GM21786 (cell line): ENCODE measurements around the gene MORC1.
"Not testable (repeated sequence)": the region's sequence is repeated elsewhere in the genome, so short reads cannot be mapped to it uniquely, and the experiment has no call there.

Experiments used
- ATAC-seq: cut with Tn5 transposase; IDR thresholded peaks from one replicate; pipeline ENCODE4 v1.9.1; 2021; ENCODE audit not compliant: unreplicated experiment

The MORC1 gene

DNA sequence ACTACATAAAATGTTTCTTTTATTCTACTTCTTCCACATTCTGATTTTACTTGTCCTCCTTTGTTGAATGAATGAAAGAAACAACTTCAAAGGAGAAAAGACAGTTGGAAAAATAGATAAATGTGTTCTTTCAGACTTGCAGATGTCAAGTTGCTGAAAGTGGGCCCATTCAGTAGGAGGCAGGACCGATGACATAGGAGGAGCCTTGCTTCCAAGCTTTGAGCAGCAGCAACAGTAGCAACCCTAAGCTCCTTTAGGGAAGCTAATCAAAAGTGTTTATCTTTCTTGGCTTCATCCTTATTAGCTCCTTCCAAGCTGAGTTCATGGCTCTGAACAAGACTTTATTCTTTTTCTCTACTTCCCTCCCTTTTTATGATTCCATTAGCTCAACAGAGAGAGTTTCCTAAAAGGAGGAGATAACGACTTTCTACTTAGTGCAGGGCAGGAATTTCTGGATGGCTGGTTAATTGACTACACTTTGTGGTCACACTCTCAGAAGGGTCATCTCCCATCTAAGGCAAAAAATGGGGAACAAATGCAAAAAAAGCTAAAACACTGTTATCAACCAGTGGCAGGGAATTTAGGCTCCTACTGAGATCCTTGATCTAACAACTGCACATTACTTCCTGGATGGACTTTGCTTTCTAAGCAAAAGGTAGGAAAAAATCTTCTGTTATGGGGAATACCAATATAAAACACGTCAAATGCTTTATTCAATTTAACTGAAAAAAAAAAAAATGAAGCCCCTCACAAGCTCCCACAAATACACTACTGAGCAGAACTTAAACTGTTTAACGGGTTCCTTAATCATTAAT is 4.8 kb downstream of the MORC1 start:
- no peak for ATAC-seq

DNA sequence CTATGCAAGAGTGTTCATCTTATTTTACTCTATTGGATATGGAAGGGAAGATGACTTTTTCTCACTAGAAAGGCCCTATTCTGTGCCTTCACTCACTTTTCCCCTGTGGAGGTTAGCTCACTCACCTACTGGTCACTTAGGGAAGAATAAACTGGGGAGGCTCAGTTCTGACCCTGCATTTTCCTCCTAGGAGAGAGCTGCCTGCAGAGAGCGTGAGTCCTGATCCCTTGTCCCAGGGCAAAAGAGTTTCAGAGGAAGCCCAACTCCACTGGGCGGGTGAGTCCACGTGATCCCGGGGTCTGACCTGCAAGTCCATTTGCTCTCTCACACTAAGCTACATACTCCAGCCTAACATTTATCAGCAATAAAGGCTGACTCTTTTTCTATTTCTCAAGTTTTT is 8.4 kb downstream of the MORC1 start:
- ATAC-seq = no peak

GRCh38 chr3:109098079-109098644 is 19.8 kb downstream of the MORC1 start:
- no peak for ATAC-seq

DNA sequence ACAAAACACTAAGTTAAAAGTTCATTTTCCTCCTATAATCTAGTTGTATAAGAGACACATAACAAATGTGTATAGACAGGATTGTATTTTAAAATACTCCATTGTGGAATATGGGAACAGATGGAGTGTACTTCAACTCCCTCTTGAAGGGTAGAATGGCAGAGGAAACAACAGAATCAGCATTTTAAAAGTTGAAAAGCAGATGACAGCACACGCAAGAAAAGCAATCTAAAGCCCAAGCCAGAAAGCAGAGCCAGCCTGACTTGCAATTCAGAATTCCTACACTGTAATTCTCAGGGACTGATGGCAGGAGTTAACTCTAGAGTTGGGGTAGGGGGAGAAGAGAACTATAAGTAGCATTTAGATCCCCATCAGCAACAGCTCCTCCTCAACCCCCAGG is 22.8 kb downstream of the MORC1 start:
- ATAC-seq = no peak

GRCh38 chr3:109093561-109093960 is 24.4 kb downstream of the MORC1 start:
- no peak for ATAC-seq

GRCh38 chr3:109091846-109092245 is 26.1 kb downstream of the MORC1 start:
- no peak for ATAC-seq

GRCh38 chr3:109089265-109089664 is 28.7 kb downstream of the MORC1 start:
- no peak for ATAC-seq

DNA sequence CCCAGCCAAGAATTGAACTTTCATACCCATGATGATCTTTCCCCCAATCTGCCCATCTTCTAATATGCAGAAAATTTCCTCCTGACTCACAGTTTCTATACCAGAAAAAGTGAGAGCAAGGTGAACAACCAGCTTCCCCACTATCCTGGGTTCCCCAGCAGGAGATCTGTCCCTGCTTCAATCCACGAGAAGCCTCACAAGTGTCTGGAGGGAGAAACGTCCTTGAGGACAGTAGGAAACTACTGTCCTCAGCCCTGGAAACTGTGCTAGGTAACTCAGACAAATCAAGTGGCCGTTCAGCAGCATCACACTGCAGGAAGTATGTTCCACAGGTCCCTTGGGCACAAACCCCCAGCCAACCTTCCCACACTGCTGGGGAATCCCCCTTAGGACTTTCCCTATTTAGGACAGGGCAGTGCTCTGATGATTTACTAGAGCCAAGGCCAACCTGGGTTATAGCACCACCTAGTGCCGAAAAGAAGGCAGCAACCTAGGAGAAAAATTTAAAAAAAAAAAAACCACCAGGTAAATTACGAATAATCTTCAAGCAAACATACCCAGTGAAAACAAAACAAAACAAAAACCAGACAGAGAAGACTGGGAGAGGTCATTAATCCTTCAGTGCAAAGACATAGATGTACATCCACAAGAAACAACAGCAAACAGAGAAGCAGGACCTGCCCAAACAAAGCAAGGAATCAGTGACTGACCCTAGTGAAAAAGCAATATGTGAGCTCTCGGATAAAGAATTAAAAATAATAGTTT is 36.0 kb downstream of the MORC1 start:
- peak; percentile 100 for ATAC-seq

DNA sequence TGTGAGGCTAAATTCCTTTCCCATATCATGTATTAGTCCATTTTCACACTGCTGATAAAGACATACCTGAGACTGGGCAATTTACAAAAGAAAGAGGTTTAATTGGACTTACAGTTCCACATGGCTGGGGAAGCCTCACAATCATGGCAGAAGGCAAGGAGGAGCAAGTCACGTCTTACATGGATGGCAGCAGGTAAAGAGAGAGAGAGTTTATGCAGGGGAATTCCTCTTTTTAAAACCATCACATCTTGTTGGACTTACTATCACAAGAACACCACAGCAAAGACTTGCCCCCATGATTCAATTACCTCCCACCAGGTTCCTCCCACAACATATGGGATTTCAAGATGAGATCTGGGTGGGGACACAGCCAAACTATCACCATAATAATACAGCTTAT is 37.8 kb downstream of the MORC1 start:
- not testable (repeated sequence) for ATAC-seq

DNA sequence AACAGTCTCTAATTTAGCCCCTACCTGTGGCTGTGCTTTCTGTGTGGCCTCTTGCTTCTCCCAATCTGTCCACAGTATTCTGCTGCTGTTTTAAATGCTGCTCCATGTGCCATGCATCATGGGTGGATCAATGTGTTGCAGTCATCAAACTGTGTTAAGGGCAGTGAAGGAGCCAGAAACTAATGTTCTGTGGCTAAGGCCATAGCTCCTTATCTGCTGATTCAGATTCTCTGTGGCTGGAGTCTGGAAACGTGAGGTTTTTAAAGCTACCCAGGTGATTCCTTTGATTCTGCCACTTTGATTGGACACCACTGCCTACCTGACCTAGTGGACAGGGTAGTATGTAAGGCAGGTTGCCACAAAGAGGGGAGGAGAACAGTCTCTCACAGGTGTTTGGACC is 44.8 kb downstream of the MORC1 start:
- ATAC-seq = no peak

DNA sequence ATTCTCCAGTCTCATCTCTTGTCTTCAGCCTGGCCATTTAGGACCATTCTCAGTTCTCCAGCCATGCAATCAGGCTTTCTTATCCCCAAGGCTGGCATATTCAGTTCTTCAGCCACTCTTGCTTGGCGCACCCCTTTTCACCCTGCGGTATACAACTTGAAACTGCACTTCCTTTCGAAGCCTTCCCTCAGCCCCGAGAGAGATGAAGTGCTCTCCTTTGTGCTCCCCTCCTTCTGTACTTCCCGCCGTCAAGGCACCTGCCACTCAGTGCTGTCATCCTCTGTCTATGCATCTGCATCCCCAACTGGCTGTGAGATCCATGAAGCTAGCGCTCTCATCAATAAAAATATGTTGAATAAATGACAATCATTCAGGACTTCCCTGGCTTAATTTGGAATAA is 45.7 kb downstream of the MORC1 start:
- peak; percentile 77 for ATAC-seq

GRCh38 chr3:109071350-109072142 is 46.4 kb downstream of the MORC1 start:
- no peak for ATAC-seq

DNA sequence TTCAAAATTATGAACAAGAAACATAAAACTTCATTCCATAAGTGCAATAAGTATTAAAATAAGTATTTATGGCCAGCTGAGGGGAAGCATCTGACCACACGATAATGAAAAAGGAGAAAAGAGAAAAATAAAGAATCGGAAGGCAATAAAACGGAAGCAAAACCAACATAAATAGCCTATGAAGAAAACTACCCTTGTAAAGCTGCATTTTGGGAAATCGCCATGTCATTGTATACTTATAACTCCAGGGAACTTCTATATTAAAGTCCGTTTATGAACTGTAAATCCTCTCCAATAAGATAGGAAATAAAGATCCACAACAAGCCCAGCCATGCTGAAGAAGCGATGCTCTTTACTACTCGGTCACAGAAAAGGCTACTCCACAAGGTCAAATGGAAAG is 47.7 kb downstream of the MORC1 start:
- no peak for ATAC-seq

DNA sequence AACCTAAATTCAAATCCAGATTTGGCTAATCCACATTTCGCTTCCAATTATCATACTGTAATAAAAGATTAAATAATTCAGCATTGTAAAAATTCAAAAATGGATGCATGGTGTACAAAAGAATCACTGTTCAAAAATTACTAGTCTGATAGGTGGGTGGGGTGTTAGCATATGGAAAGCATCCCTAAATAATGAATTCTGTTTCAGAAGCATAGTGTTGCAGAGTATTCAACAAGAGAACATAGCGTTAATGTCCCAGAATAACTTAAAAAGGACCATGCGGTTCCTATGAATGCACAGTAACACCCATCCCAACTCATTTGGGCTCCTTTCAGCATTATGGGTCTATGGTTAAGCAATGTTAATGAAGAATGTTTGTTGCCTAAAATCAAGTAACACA is 51.1 kb downstream of the MORC1 start:
- ATAC-seq = no peak

DNA sequence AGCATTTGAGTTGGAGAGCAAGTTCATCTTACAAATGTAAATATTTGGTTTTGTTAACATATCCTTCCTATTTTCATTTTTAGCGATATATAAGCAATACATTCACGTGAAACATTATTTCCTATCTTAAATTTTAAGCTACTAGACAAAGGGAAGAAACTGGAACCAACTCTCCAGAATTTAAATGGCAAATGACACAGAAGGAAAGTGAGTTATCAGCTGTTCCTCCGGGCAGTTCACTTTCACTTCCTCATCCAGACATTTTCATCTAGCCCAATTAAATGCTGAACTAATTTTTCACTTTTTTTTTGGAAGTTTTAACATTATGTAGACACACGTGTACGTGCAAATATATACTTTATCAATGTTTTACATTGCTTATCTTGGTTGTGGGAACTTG is 58.7 kb downstream of the MORC1 start:
- peak; percentile 89 for ATAC-seq

DNA sequence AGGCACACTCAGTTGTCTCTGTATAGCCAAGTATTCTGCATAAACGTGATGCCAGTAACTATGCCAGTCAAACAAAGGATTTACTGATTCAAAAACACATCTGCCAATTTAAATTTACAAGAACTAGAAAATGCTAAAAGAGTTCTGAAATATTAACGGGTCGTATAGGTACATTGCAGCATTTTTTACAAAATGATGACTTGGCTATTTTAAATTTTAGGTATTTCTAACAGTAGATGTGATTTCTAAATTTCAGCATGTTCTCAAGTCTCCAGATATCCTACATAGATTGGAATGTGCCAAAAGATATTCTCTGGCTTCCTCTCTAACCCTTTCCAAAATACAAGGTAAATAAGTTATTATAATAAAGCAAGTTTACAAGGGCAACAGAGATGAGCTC is 60.3 kb downstream of the MORC1 start:
- no peak for ATAC-seq

- no peak for ATAC-seq
Observed at GRCh38 chr3:109057056-109057455, 60.9 kb downstream of the MORC1 start.

GRCh38 chr3:109050591-109051167 is 67.3 kb downstream of the MORC1 start:
- ATAC-seq = peak; percentile 75

GRCh38 chr3:109047366-109047765 is 70.6 kb downstream of the MORC1 start:
- no peak for ATAC-seq

DNA sequence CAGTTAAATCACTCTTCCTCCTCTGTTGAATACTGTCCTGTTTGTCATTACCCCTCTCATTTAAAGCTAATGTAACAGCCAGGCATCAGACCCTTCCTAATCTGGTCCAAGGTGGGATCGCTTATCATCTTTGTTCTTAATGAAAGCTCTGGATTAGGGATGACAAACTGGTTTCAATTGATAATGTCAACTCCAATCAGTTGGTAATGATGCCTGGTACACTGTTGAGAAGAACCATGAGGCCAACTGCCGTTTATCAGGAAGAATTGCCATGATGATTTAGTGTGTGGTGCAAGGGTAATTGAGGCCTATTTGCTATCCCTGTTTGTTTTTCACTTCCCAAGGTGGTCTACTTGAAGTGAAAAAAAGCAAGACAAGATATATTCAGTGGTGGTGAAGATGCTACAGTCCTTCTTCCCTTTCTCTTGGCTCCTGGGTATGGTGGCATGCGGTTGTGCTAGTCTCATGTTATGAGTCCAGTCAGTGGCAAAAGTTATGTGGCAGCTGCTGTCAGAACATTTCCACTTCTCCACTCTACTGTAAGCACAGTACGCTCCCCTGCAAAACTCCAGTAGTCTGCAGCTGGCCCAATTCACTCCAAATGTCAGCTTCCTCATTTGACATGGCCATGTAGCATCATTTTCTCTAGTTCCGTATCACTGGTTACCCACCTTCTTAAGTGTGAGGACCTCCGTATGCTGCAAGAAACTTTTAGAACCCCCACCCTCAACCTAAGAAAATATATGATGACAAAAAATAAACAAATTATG is 72.5 kb downstream of the MORC1 start:
- no peak for ATAC-seq
